Naive thymus-derived CD8-positive, alpha-beta T cell (primary cell): ENCODE results near the gene SPC25. TPM values are rescaled to one million over a fixed set of nuclear protein-coding genes. Genes with fewer than 3 reads are reported as not detected.
"Not testable (repeated sequence)": the region's sequence is repeated elsewhere in the genome, so short reads cannot be mapped to it uniquely, and the experiment has no call there.

ENCODE experiments used
- ATAC-seq, 2 donors: fragments of 150-1000 bp; cut with Tn5 transposase in 1 of 2; sonication (Bioruptor Pico), chemical (Tn5 transposase) in 1 of 2; 1 replicate in 1 of 2; 2 replicates in 1 of 2; pipeline ENCODE4 v1.10.0; 2021; ENCODE audit warnings: mild to moderate bottlenecking in 2 of 2, moderate library complexity in 2 of 2
- POLR2A ChIA-PET: fragments of 350-600 bp; sonication (Branson Sonifier 250); formaldehyde crosslinking; loops from one replicate; lab custom pipeline; 2021; ENCODE audit warnings: antibody characterized with exemption; lab: Charles Lee
- DNase-seq, 10 donors: peaks; one replicate each; pipeline versions ENCODE4 v3.0.0 to v3.0.0-alpha.2; 2020 to 2022
- H3K27ac Mint-ChIP-seq, 10 donors: one replicate each; pipeline ENCODE4 v1.8.0; 2020 to 2022; ENCODE audit warnings: mild to moderate bottlenecking in 10 of 10, mixed read lengths in 10 of 10, moderate library complexity in 4 of 10, inconsistent platforms in 1 of 10
- H3K27me3 Mint-ChIP-seq, 5 donors: one replicate each; pipeline ENCODE4 v1.8.0; 2021 to 2022; ENCODE audit warnings: mixed read lengths in 5 of 5
- H3K36me3 Mint-ChIP-seq, 3 donors: one replicate each; pipeline ENCODE4 v1.8.0; 2020 to 2022; ENCODE audit warnings: mixed read lengths in 3 of 3, mild to moderate bottlenecking in 2 of 3, inconsistent platforms in 1 of 3
- H3K4me1 Mint-ChIP-seq, 4 donors: one replicate each; pipeline ENCODE4 v1.8.0; 2021 to 2022; ENCODE audit warnings: mixed read lengths in 4 of 4
- H3K4me3 Mint-ChIP-seq, 10 donors: one replicate each; pipeline ENCODE4 v1.8.0; 2020 to 2022; ENCODE audit warnings: mild to moderate bottlenecking in 10 of 10, mixed read lengths in 10 of 10, moderate library complexity in 6 of 10, inconsistent platforms in 1 of 10
- H3K9me3 Mint-ChIP-seq, 9 donors: one replicate each; pipeline ENCODE4 v1.8.0; 2020 to 2022; ENCODE audit warnings: mixed read lengths in 9 of 9, mild to moderate bottlenecking in 3 of 9, inconsistent platforms in 1 of 9, moderate library complexity in 1 of 9
- polyA plus RNA-seq, 3 donors: library from polyadenylated mRNA; unstranded; fragments of 300-500 nt; fragmentation: Illumina TruSeq; gene quantifications; one replicate each; pipeline ENCODE4 v1.2.3, GENCODE V29; 2021
- total RNA-seq, 8 experiments: library from RNA in 2 of 8; stranded (reverse) in 2 of 8; gene quantifications; one replicate each; pipeline ENCODE4 v1.2.3 and lab custom pipeline; 2021 to 2026

The SPC25 gene
- total and polyA plus RNA-seq, 5 experiments from 2014 or later = 0.26 TPM; not detected in 4

- no peaks in the 10 kb centered on the region for H3K9me3 Mint-ChIP-seq
- no peak for ATAC-seq
- no peak overlapping the region for H3K4me3 Mint-ChIP-seq
- peaks cover 0 to 1% (median under 1%) of the 10 kb centered on the region in 4 donors for H3K4me1 Mint-ChIP-seq
- no peaks in the 10 kb centered on the region for H3K36me3 Mint-ChIP-seq
- peaks cover 0 to 9% (median 4%) of the 10 kb centered on the region in 5 donors for H3K27me3 Mint-ChIP-seq
- H3K27ac Mint-ChIP-seq = no peak overlapping the region
- no peak for DNase-seq
- POLR2A ChIA-PET = no interaction called here
Observed at GRCh38 chr2:168895771-168896170, 5.5 kb upstream of the SPC25 start.

- H3K36me3 Mint-ChIP-seq = no peaks in the 10 kb centered on the region
- peaks cover 4 to 12% (median 9%) of the 10 kb centered on the region in 4 donors for H3K4me1 Mint-ChIP-seq
- no peak overlapping the region for H3K4me3 Mint-ChIP-seq
- peaks cover 3 to 18% (median 4%) of the 10 kb centered on the region in 5 donors for H3K27me3 Mint-ChIP-seq
- H3K27ac Mint-ChIP-seq = no peak overlapping the region
- POLR2A ChIA-PET = no interaction called here
- H3K9me3 Mint-ChIP-seq = no peaks in the 10 kb centered on the region
- no peak for ATAC-seq
- DNase-seq = no peak
Observed at GRCh38 chr2:168894720-168895119, 4.5 kb upstream of the SPC25 start.

DNA sequence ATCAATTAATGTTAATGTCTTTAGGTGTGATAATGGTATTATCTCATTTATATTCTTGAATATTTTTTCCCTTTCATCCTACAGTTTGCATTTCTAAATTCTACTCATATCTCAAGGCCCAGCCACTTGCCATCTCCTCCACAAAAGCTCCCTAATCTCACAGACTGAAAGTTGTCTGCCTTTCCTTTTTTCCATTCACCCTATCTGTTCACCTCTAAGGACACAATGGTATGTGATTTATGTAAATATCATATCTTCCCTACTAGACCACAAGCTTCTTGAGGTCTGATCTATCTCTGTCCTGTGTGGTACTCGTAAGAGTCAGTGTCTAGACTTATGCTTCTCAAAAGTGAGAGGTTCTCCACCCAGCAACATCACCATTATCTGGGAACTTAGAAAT lies 3.9 kb upstream of the SPC25 start:
- DNase-seq (no peak), ATAC-seq (no peak)
- Mint-ChIP-seq H3K9me3 (no peaks in the 10 kb centered on the region), H3K27me3 (peaks cover 3 to 18% (median 4%) of the 10 kb centered on the region in 5 donors), H3K36me3 (no peaks in the 10 kb centered on the region), H3K4me1 (peaks cover 4 to 14% (median 9%) of the 10 kb centered on the region in 4 donors), H3K27ac (no peak overlapping the region), H3K4me3 (no peak overlapping the region)
- POLR2A ChIA-PET = no interaction called here

GRCh38 chr2:168892327-168892726 lies 2.1 kb upstream of the SPC25 start:
- no peak overlapping the region for H3K4me3 Mint-ChIP-seq

GRCh38 chr2:168889635-168890005 lies 610 bp downstream of the SPC25 start:
- Mint-ChIP-seq H3K27ac (no peak overlapping the region), H3K36me3 (no peaks in the 10 kb centered on the region), H3K9me3 (no peaks in the 10 kb centered on the region), H3K4me1 (peaks cover 4 to 14% (median 9%) of the 10 kb centered on the region in 4 donors), H3K4me3 (peak overlapping the region; percentile 1 to 99 (median 92)), H3K27me3 (peaks cover 3 to 18% (median 4%) of the 10 kb centered on the region in 5 donors)
- ATAC-seq = no peak
- POLR2A ChIA-PET = no interaction called here
- peak in 1 of 10 donors; percentile 4 for DNase-seq

More at GRCh38 chr2:168892327-168892726, 2.1 kb upstream of the SPC25 start:
- H3K27me3 Mint-ChIP-seq = peaks cover 3 to 18% (median 4%) of the 10 kb centered on the region in 5 donors
- peaks cover 4 to 14% (median 9%) of the 10 kb centered on the region in 4 donors for H3K4me1 Mint-ChIP-seq
- no peaks in the 10 kb centered on the region for H3K36me3 Mint-ChIP-seq
- ATAC-seq = no peak
- no peak for DNase-seq
- H3K27ac Mint-ChIP-seq = no peak overlapping the region
- POLR2A ChIA-PET = no interaction called here
- H3K9me3 Mint-ChIP-seq = no peaks in the 10 kb centered on the region

GRCh38 chr2:168884975-168885374 lies 5.3 kb downstream of the SPC25 start:
- peaks cover 0 to 5% (median under 1%) of the 10 kb centered on the region in 4 donors for H3K4me1 Mint-ChIP-seq
- no peaks in the 10 kb centered on the region for H3K9me3 Mint-ChIP-seq
- POLR2A ChIA-PET = no interaction called here
- peaks cover 0 to 2% (median 0%) of the 10 kb centered on the region in 5 donors for H3K27me3 Mint-ChIP-seq
- H3K36me3 Mint-ChIP-seq = no peaks in the 10 kb centered on the region
- DNase-seq (no peak), ATAC-seq (no peak)
- H3K27ac Mint-ChIP-seq = no peak overlapping the region
- H3K4me3 Mint-ChIP-seq = no peak overlapping the region

DNA sequence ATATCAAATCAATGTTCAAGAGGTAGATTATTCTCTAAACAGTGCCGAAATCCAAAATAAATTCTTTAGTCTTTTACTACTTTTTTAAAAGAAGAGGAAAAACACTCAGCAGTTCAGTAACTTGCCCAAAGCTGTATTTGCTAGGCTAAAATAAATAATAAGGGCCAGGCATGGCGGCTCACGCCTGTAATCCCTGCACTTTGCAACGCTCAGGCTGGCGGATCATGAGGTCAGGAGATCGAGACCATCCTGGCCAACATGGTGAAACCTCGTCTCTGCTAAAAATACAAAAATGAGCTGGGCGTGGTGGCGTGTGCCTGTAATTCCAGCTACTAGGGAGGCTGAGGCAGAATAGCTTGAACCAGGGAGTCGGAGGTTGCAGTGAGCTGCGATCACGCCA lies 8.1 kb downstream of the SPC25 start:
- DNase-seq, H3K4me1 Mint-ChIP-seq, H3K9me3 Mint-ChIP-seq, ATAC-seq, H3K36me3 Mint-ChIP-seq, POLR2A ChIA-PET, H3K4me3 Mint-ChIP-seq, H3K27ac Mint-ChIP-seq, H3K27me3 Mint-ChIP-seq: not testable (repeated sequence)

- ATAC-seq (no peak), DNase-seq (no peak)
- H3K36me3 Mint-ChIP-seq = no peaks in the 10 kb centered on the region
- POLR2A ChIA-PET = no interaction called here
- H3K27ac Mint-ChIP-seq = no peak overlapping the region
- H3K9me3 Mint-ChIP-seq = no peaks in the 10 kb centered on the region
- H3K27me3 Mint-ChIP-seq = no peaks in the 10 kb centered on the region
- peaks cover 0 to 5% (median 0%) of the 10 kb centered on the region in 4 donors for H3K4me1 Mint-ChIP-seq
- H3K4me3 Mint-ChIP-seq = no peak overlapping the region
Observed at GRCh38 chr2:168874368-168875054, 15.7 kb downstream of the SPC25 start.

- DNase-seq, H3K27ac Mint-ChIP-seq, ATAC-seq: not testable (repeated sequence)
Observed at GRCh38 chr2:168870824-168871223, 19.4 kb downstream of the SPC25 start.

DNA sequence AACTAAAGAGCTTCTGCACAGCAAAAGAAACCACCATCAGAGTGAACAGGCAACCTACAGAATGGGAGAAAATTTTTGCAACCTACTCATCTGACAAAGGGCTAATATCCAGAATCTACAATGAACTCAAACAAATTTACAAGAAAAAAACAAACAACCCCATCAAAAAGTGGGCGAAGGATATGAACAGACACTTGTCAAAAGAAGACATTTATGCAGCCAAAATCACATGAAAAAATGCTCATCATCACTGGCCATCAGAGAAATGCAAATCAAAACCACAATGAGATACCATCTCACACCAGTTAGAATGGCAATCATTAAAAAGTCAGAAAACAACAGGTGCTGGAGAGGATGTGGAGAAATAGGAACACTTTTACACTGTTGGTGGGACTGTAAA lies 19.9 kb downstream of the SPC25 start:
- H3K4me3 Mint-ChIP-seq, DNase-seq, H3K9me3 Mint-ChIP-seq, H3K36me3 Mint-ChIP-seq, H3K27me3 Mint-ChIP-seq, ATAC-seq, H3K27ac Mint-ChIP-seq, H3K4me1 Mint-ChIP-seq, POLR2A ChIA-PET: not testable (repeated sequence)

More at GRCh38 chr2:168870824-168871223, 19.4 kb downstream of the SPC25 start:
- H3K4me3 Mint-ChIP-seq, H3K4me1 Mint-ChIP-seq, H3K36me3 Mint-ChIP-seq, H3K27me3 Mint-ChIP-seq, POLR2A ChIA-PET, H3K9me3 Mint-ChIP-seq: not testable (repeated sequence)

DNA sequence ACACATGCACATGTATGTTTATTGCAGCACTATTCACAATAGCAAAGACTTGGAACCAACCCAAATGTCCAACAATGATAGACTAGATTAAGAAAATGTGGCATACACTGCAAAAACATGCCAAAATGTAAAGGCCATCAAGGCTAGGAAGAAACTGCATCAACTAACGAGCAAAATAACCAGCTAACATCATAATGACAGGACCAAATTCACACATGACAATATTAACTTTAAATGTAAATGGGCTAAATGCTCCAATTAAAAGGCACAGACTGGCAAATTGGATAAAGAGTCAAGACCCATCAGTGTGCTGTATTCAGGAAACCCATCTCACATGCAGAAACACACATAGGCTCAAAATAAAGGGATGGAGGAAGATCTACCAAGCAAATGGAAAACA lies 23.1 kb downstream of the SPC25 start:
- DNase-seq, H3K4me1 Mint-ChIP-seq, H3K27me3 Mint-ChIP-seq, ATAC-seq, POLR2A ChIA-PET, H3K4me3 Mint-ChIP-seq, H3K36me3 Mint-ChIP-seq, H3K27ac Mint-ChIP-seq: not testable (repeated sequence)
- H3K9me3 Mint-ChIP-seq = peaks cover 0 to 13% (median 3%) of the 10 kb centered on the region in 9 donors

DNA sequence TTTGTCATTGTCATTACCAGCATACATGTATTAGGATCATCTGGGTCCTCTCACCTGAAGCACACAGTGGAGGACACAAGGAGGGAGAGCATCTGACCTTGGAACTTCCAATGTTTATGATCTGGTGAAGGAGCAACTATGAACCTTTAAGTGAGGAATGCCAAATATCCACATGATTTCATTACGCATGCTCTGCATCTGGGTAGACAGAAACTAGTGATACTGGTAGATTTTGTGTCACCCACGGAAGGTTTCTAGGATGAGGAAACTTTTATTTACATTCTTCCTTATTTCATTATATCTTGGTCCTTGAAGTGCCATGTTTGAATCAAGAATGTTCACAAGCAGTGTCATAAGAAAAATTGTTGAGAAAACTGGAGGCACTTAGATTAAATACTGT lies 32.1 kb downstream of the SPC25 start:
- peaks cover 0 to 1% (median 0%) of the 10 kb centered on the region in 5 donors for H3K27me3 Mint-ChIP-seq
- H3K4me3 Mint-ChIP-seq = no peak overlapping the region
- POLR2A ChIA-PET = no interaction called here
- H3K4me1 Mint-ChIP-seq = no peaks in the 10 kb centered on the region
- H3K36me3 Mint-ChIP-seq = peaks cover 0 to 6% (median 0%) of the 10 kb centered on the region in 3 donors
- DNase-seq (no peak), ATAC-seq (no peak)
- no peaks in the 10 kb centered on the region for H3K9me3 Mint-ChIP-seq
- no peak overlapping the region for H3K27ac Mint-ChIP-seq

DNA sequence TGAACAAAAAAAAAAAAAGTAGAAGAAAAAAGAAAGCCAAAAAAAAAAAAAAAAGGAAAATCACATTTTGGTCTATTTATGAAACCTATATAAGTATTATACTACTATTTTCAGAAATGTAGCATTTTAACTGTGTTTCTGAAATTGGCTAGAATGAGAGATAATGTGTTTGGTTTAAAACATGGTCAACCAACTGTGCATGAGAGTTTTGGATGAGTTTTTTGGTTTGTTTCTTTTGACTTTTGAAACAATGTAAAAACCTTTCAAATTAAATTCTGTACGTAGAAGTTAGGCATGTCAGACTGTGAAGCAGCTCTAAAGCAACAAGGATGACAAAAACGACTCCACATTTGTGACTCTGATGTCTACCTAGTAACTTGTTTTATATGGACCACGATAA lies 34.6 kb downstream of the SPC25 start:
- ATAC-seq (no peak), DNase-seq (no peak)
- no peak overlapping the region for H3K27ac Mint-ChIP-seq
- H3K27me3 Mint-ChIP-seq = no peaks in the 10 kb centered on the region
- peaks cover 0 to 6% (median 0%) of the 10 kb centered on the region in 3 donors for H3K36me3 Mint-ChIP-seq
- H3K4me3 Mint-ChIP-seq = no peak overlapping the region
- POLR2A ChIA-PET = no interaction called here
- H3K9me3 Mint-ChIP-seq = no peaks in the 10 kb centered on the region
- H3K4me1 Mint-ChIP-seq = no peaks in the 10 kb centered on the region

GRCh38 chr2:168854651-168855050 lies 35.6 kb downstream of the SPC25 start:
- ATAC-seq = no peak
- Mint-ChIP-seq H3K4me3 (no peak overlapping the region), H3K4me1 (peaks cover 0 to 2% (median under 1%) of the 10 kb centered on the region in 4 donors), H3K27me3 (no peaks in the 10 kb centered on the region), H3K27ac (no peak overlapping the region), H3K9me3 (no peaks in the 10 kb centered on the region), H3K36me3 (peaks cover 0 to 6% (median 0%) of the 10 kb centered on the region in 3 donors)
- POLR2A ChIA-PET = no interaction called here
- DNase-seq = no peak
